Memory B cell (primary cell): Measurements from ENCODE around the gene KLHL3.

Experiments used
- ATAC-seq: fragments of 150-1000 bp; cut with Tn5 transposase; 2 replicates; pipeline ENCODE4 v1.10.0; 2021; ENCODE audit warnings: low read depth, mild to moderate bottlenecking, moderate library complexity
- DNase-seq, 2 donors: peaks; one replicate each; pipeline ENCODE4 v3.0.0; 2022; ENCODE audit warnings: low spot score in 2 of 2
- H3K27ac Mint-ChIP-seq: one replicate; pipeline ENCODE4 v1.8.0; 2022; ENCODE audit warnings: mild to moderate bottlenecking, moderate library complexity, mixed read lengths
- H3K27me3 Mint-ChIP-seq: one replicate; pipeline ENCODE4 v1.8.0; 2022; ENCODE audit warnings: mixed read lengths
- H3K36me3 Mint-ChIP-seq: one replicate; pipeline ENCODE4 v1.8.0; 2022; ENCODE audit warnings: mild to moderate bottlenecking, mixed read lengths
- H3K4me1 Mint-ChIP-seq: one replicate; pipeline ENCODE4 v1.8.0; 2022; ENCODE audit warnings: mixed read lengths
- H3K4me3 Mint-ChIP-seq: one replicate; pipeline ENCODE4 v1.8.0; 2022; ENCODE audit warnings: mild to moderate bottlenecking, moderate library complexity, mixed read lengths
- H3K9me3 Mint-ChIP-seq: one replicate; pipeline ENCODE4 v1.8.0; 2022; ENCODE audit warnings: mixed read lengths

KLHL3 gene

GRCh38 chr5:137708796-137709559, 26.9 kb downstream of the KLHL3 start:
- Mint-ChIP-seq H3K27me3 (peaks cover 3% of the 10 kb centered on the region), H3K36me3 (peaks cover 16% of the 10 kb centered on the region), H3K27ac (no peak overlapping the region), H3K4me3 (no peak overlapping the region), H3K4me1 (no peaks in the 10 kb centered on the region), H3K9me3 (peaks cover 1% of the 10 kb centered on the region)
- ATAC-seq = no peak
- no peak for DNase-seq

- H3K27ac Mint-ChIP-seq = no peak overlapping the region
Measured at GRCh38 chr5:137708062-137708461, 27.8 kb downstream of the KLHL3 start.

GRCh38 chr5:137706841-137707240, 29.0 kb downstream of the KLHL3 start:
- Mint-ChIP-seq H3K27me3 (peaks cover 3% of the 10 kb centered on the region), H3K9me3 (no peaks in the 10 kb centered on the region), H3K4me1 (no peaks in the 10 kb centered on the region), H3K36me3 (peaks cover 15% of the 10 kb centered on the region), H3K4me3 (no peak overlapping the region), H3K27ac (no peak overlapping the region)
- DNase-seq (no peak), ATAC-seq (no peak)

More at GRCh38 chr5:137708062-137708461, 27.8 kb downstream of the KLHL3 start:
- Mint-ChIP-seq H3K27me3 (peaks cover 3% of the 10 kb centered on the region), H3K4me3 (no peak overlapping the region), H3K9me3 (no peaks in the 10 kb centered on the region), H3K36me3 (peaks cover 16% of the 10 kb centered on the region), H3K4me1 (no peaks in the 10 kb centered on the region)
- DNase-seq (no peak), ATAC-seq (no peak)

GRCh38 chr5:137705106-137705505, 30.8 kb downstream of the KLHL3 start:
- no peak for ATAC-seq
- H3K27me3 Mint-ChIP-seq = no peaks in the 10 kb centered on the region
- H3K36me3 Mint-ChIP-seq = peaks cover 13% of the 10 kb centered on the region
- H3K27ac Mint-ChIP-seq = no peak overlapping the region
- DNase-seq = no peak
- H3K9me3 Mint-ChIP-seq = no peaks in the 10 kb centered on the region
- H3K4me1 Mint-ChIP-seq = no peaks in the 10 kb centered on the region
- H3K4me3 Mint-ChIP-seq = no peak overlapping the region

- ATAC-seq = no peak
- H3K36me3 Mint-ChIP-seq = peaks cover 16% of the 10 kb centered on the region
- H3K27ac Mint-ChIP-seq = no peak overlapping the region
- no peaks in the 10 kb centered on the region for H3K4me1 Mint-ChIP-seq
- no peaks in the 10 kb centered on the region for H3K27me3 Mint-ChIP-seq
- DNase-seq = no peak
- no peaks in the 10 kb centered on the region for H3K9me3 Mint-ChIP-seq
- H3K4me3 Mint-ChIP-seq = no peak overlapping the region
Measured at GRCh38 chr5:137703565-137703964, 32.3 kb downstream of the KLHL3 start.

GRCh38 chr5:137700282-137700680, 35.6 kb downstream of the KLHL3 start:
- H3K36me3 Mint-ChIP-seq = peaks cover 11% of the 10 kb centered on the region

GRCh38 chr5:137699336-137700281, 36.3 kb downstream of the KLHL3 start:
- peaks cover 11% of the 10 kb centered on the region for H3K36me3 Mint-ChIP-seq

More at GRCh38 chr5:137700282-137700680, 35.6 kb downstream of the KLHL3 start:
- DNase-seq (no peak), ATAC-seq (no peak)
- Mint-ChIP-seq H3K4me1 (peaks cover 9% of the 10 kb centered on the region), H3K9me3 (no peaks in the 10 kb centered on the region), H3K27me3 (no peaks in the 10 kb centered on the region), H3K27ac (no peak overlapping the region), H3K4me3 (no peak overlapping the region)

GRCh38 chr5:137696481-137696880, 39.4 kb downstream of the KLHL3 start:
- H3K4me3 Mint-ChIP-seq = no peak overlapping the region
- peaks cover 10% of the 10 kb centered on the region for H3K4me1 Mint-ChIP-seq
- no peaks in the 10 kb centered on the region for H3K27me3 Mint-ChIP-seq
- no peak for ATAC-seq
- peaks cover 11% of the 10 kb centered on the region for H3K36me3 Mint-ChIP-seq
- no peak overlapping the region for H3K27ac Mint-ChIP-seq
- H3K9me3 Mint-ChIP-seq = no peaks in the 10 kb centered on the region
- DNase-seq = no peak

More at GRCh38 chr5:137699336-137700281, 36.3 kb downstream of the KLHL3 start:
- H3K4me3 Mint-ChIP-seq = no peak overlapping the region
- ATAC-seq = no peak
- no peak for DNase-seq
- no peaks in the 10 kb centered on the region for H3K27me3 Mint-ChIP-seq
- no peak overlapping the region for H3K27ac Mint-ChIP-seq
- H3K9me3 Mint-ChIP-seq = no peaks in the 10 kb centered on the region
- peaks cover 10% of the 10 kb centered on the region for H3K4me1 Mint-ChIP-seq

- Mint-ChIP-seq H3K4me3 (no peak overlapping the region), H3K27me3 (no peaks in the 10 kb centered on the region), H3K36me3 (peaks cover 11% of the 10 kb centered on the region), H3K27ac (no peak overlapping the region), H3K9me3 (no peaks in the 10 kb centered on the region), H3K4me1 (peaks cover 10% of the 10 kb centered on the region)
- DNase-seq (no peak), ATAC-seq (peak; percentile 54)
Measured at GRCh38 chr5:137695651-137696428, 40.0 kb downstream of the KLHL3 start.

GRCh38 chr5:137693951-137694721, 41.8 kb downstream of the KLHL3 start:
- Mint-ChIP-seq H3K4me1 (peaks cover 10% of the 10 kb centered on the region), H3K4me3 (no peak overlapping the region), H3K36me3 (peaks cover 10% of the 10 kb centered on the region), H3K27me3 (no peaks in the 10 kb centered on the region), H3K27ac (no peak overlapping the region), H3K9me3 (no peaks in the 10 kb centered on the region)
- ATAC-seq (no peak), DNase-seq (no peak)

- peaks cover 11% of the 10 kb centered on the region for H3K36me3 Mint-ChIP-seq
- no peaks in the 10 kb centered on the region for H3K9me3 Mint-ChIP-seq
- H3K4me3 Mint-ChIP-seq = no peak overlapping the region
- DNase-seq = no peak
- ATAC-seq = no peak
- H3K27me3 Mint-ChIP-seq = peaks cover 1% of the 10 kb centered on the region
- H3K27ac Mint-ChIP-seq = no peak overlapping the region
- H3K4me1 Mint-ChIP-seq = peaks cover 10% of the 10 kb centered on the region
Measured at GRCh38 chr5:137693307-137693950, 42.5 kb downstream of the KLHL3 start.

GRCh38 chr5:137689306-137689705, 46.6 kb downstream of the KLHL3 start:
- Mint-ChIP-seq H3K4me3 (no peak overlapping the region), H3K27ac (no peak overlapping the region), H3K27me3 (peaks cover 1% of the 10 kb centered on the region)

More at GRCh38 chr5:137689306-137689705, 46.6 kb downstream of the KLHL3 start:
- no peaks in the 10 kb centered on the region for H3K9me3 Mint-ChIP-seq
- ATAC-seq (no peak), DNase-seq (no peak)
- no peaks in the 10 kb centered on the region for H3K4me1 Mint-ChIP-seq
- peaks cover 15% of the 10 kb centered on the region for H3K36me3 Mint-ChIP-seq
